SU-DHL-6 (cell line): ENCODE measurements around the gene REG3A.

Experiments
- EZH2phosphoT487 ChIP-seq: fragments of 200-600 bp; sonication (generic), shearing (Covaris generic); conservative IDR thresholded peaks from 2 replicates; pipeline ENCODE4 v1.6.1; 2018; ENCODE audit warnings: mild to moderate bottlenecking, antibody characterized with exemption, low read length, moderate library complexity, mixed read lengths
- TF ChIP-seq, protein P1 (sequence below): fragments of 200-600 bp; sonication (generic); IDR thresholded peaks from one replicate; pipeline ENCODE4 v1.5.1; 2017; ENCODE audit warnings: antibody characterized with exemption, mild to moderate bottlenecking, low read length, moderate library complexity; ENCODE audit not compliant: insufficient read depth, poor library complexity, severe bottlenecking

DNA sequence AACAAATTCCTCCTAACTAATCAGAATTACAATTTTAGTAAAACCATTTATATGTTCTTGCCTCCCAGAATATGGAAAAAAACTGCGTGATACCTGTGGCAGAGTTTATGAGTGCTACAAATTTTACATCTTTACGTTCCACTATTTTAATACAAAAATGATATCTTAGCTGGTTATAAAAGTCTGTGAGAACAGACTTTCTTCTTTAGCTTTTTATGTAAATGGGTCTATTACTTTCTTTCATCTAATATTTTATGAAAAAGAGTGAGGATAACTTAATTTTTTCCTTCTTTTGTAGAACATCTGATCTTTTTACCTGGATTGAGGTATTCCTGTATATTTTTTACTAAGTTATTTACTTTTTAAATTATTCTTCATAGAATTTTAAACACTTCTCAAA is 22.1 kb upstream of the REG3A start:
- TF ChIP-seq, protein P1, sequence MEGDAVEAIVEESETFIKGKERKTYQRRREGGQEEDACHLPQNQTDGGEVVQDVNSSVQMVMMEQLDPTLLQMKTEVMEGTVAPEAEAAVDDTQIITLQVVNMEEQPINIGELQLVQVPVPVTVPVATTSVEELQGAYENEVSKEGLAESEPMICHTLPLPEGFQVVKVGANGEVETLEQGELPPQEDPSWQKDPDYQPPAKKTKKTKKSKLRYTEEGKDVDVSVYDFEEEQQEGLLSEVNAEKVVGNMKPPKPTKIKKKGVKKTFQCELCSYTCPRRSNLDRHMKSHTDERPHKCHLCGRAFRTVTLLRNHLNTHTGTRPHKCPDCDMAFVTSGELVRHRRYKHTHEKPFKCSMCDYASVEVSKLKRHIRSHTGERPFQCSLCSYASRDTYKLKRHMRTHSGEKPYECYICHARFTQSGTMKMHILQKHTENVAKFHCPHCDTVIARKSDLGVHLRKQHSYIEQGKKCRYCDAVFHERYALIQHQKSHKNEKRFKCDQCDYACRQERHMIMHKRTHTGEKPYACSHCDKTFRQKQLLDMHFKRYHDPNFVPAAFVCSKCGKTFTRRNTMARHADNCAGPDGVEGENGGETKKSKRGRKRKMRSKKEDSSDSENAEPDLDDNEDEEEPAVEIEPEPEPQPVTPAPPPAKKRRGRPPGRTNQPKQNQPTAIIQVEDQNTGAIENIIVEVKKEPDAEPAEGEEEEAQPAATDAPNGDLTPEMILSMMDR, result no peak
- no peak for TF ChIP-seq EZH2phosphoT487
